ENCODE results near the gene PRRX2. TPM values are rescaled to one million over a fixed set of nuclear protein-coding genes. Genes with fewer than 3 reads are reported as not detected.
A peak's percentile ranks its signal among the peaks of the same experiment; 100 is the strongest.
"Not testable (repeated sequence)": the region's sequence is repeated elsewhere in the genome, so short reads cannot be mapped to it uniquely, and the experiment has no call there.

Gene PRRX2
- total RNA-seq, 1 experiment from 2014 or later: 0.29 TPM

DNA sequence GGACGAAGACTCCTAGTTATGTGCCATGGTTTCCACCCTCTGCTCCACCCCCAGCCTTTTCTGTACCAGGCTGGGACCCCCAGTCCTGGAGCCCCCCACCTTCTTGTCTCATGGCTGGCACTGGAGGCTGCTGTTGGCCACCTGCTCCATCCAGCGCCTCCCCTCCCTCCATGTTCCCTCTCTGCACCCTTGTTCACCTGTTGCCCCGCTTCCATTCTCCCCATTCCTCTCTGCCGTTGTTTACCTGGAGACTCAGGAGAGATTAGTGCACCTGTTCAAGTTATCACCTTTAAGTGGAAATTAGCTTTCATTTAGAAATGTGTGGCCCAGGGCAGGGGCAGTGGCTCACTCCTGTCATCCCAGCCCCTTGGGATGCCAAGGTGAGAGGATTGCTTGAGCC lies 32.2 kb upstream of the PRRX2 start:
- no peak for DNase-seq (ENCODE audit: low read depth, low spot score)
- in situ Hi-C loops (cut with HindIII; ENCODE audit: low pct_unique_long_range_greater_than_20kb, low sequenced_read_pairs): loop anchor here (10.0 kb wide), 1 partner anchor 498 kb away; no protein-coding TSS in a partner anchor

DNA sequence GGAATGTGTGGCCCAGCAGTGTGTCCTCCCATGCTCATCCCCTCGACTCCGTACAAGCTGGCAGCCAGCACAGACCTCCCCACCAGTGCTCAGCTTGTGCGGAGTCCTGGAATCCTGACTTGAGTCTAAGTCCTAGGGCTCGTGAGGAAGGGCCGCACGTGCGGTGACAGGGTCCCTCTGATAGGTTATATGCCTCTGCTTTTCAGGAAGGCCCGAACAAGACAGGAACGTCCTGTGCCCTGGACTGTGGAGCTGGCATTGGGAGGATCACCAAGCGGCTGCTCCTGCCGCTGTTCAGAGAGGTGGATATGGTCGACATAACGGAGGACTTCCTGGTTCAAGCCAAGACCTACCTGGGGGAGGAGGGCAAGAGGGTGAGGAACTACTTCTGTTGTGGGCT lies 31.6 kb upstream of the PRRX2 start:
- in situ Hi-C loops (cut with HindIII; ENCODE audit: low pct_unique_long_range_greater_than_20kb, low sequenced_read_pairs): loop anchor here (10.0 kb wide), 1 partner anchor 499 kb away; no protein-coding TSS in a partner anchor
- DNase-seq (ENCODE audit: low read depth, low spot score): no peak

DNA sequence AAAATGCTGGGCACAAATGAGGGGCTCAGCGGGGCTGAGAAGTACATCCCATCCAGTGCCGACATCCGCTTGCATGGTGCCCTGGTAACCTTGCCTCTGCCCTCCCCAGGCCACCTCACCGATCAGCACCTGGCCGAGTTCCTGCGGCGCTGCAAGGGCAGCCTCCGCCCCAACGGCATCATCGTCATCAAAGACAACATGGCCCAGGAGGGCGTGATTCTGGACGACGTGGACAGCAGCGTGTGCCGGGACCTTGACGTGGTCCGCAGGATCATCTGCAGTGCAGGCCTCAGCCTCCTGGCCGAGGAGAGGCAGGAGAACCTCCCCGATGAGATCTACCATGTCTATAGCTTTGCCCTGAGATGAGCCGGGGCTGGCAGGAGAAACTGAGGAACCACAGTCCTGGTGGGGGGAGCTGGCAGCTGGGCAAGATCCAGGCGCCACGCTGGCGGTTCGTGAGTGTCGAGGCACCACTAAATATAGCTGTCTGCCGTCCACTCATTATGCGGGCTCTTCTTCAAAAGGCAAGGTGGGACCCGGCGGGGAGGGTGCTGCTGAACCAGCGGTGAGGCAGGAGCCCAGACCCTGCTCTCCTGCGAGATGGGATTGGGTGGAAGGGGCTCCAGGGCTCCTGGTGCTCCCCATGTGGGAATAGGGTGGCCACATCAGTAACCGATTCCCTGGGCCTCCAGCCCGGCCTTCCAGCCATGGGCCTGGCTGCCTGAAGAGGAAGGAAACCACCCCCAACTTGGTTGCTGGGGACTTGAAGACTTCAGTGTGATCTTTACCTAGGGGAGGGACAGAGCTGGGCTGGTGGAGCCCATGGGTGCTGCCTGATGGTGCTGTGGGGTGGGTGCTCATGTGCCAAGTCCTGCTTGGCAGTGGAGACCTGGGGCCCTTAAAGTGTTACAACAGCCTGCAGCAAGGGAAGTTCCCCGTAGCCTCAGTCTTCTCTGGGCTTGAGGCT lies 30.1 kb upstream of the PRRX2 start:
- in situ Hi-C loops (cut with HindIII; ENCODE audit: low pct_unique_long_range_greater_than_20kb, low sequenced_read_pairs): loop anchor here (10.0 kb wide), 1 partner anchor 501 kb away; no protein-coding TSS in a partner anchor
- no peak for DNase-seq (ENCODE audit: low read depth, low spot score)

GRCh38 chr9:129636343-129636742 lies 29.1 kb upstream of the PRRX2 start:
- in situ Hi-C loops (cut with HindIII; ENCODE audit: low pct_unique_long_range_greater_than_20kb, low sequenced_read_pairs): loop anchor here (10.0 kb wide), 1 partner anchor 502 kb away; no protein-coding TSS in a partner anchor
- DNase-seq (ENCODE audit: low read depth, low spot score): not testable (repeated sequence)

DNA sequence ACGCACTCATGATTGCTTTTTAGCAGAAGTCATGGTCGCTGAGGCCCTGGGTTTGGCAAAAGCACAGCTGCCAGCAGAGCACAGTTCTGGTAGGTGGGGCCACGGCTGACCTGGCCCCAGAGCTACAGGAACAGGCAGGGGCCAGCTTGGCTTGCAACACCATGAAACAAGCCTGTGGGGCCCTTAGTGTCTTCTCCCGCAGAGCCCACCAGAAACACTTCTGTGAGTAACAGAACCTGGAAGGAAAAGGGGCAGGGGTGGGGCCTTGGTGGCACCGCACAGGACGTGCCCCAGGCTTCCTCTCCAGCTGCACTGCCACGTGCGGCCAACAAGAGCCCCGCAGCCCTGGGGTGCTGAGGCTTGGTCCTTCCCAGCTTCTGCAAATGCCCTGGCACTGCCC lies 28.3 kb upstream of the PRRX2 start:
- in situ Hi-C loops (cut with HindIII; ENCODE audit: low pct_unique_long_range_greater_than_20kb, low sequenced_read_pairs): loop anchor here (10.0 kb wide), 1 partner anchor 502 kb away; no protein-coding TSS in a partner anchor
- no peak for DNase-seq (ENCODE audit: low read depth, low spot score)

GRCh38 chr9:129637673-129638439 lies 27.6 kb upstream of the PRRX2 start:
- in situ Hi-C loops (cut with HindIII; ENCODE audit: low pct_unique_long_range_greater_than_20kb, low sequenced_read_pairs): loop anchor here (10.0 kb wide), 1 partner anchor 503 kb away; no protein-coding TSS in a partner anchor

DNA sequence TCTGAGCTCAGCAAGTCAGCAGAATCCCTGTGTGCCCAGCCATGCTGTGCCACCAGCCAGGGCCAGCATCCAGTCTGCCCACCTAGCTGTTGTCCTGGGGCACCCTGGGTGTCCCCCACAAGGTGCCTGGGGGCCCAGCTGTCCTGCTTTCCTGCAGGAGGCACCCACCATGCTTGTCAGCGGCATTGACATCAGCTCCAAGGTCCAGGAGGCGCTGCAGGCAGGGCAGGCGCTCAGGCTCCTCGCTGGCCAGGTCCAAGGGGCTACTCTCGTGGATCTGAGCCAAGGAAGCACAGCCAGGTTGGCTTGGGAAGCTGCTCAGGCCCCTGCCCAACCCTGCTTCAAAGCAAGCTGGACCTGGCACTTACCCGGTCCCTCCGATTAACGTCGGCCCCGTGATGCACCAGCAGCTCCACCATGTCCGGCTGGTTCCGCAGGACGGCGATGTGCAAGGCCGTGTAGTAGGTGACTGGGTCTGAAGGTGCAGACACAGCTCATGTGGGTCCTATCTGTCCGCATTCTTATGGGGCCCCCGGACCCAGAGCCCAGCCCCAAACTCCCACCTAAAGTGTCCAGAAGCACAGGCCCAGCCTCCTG lies 26.3 kb upstream of the PRRX2 start:
- in situ Hi-C loops (cut with HindIII; ENCODE audit: low pct_unique_long_range_greater_than_20kb, low sequenced_read_pairs): loop anchor here (10.0 kb wide), 1 partner anchor 504 kb away; no protein-coding TSS in a partner anchor

More at GRCh38 chr9:129637673-129638439, 27.6 kb upstream of the PRRX2 start:
- no peak for DNase-seq (ENCODE audit: low read depth, low spot score)

DNA sequence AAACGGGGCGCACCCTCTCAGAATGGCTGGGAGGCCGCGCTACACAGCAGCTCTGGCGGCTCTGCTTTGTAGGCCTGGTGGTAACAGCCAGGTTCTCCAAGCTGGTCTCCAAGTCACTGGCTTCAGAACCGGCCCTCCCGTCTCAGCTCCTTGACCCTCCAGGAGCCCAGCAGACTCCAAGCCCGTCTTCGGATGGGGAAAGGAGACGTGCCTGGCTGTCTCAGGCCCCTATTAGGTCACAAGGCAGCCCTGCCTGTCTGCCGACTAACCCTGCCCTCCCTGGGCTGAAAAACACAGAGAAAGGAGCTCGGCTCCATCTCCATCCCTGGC lies 25.7 kb upstream of the PRRX2 start:
- in situ Hi-C loops (cut with HindIII; ENCODE audit: low pct_unique_long_range_greater_than_20kb, low sequenced_read_pairs): loop anchor here (10.0 kb wide), 1 partner anchor 505 kb away; no protein-coding TSS in a partner anchor
- no peak for DNase-seq (ENCODE audit: low read depth, low spot score)

More for the DNA sequence above, 26.3 kb upstream of the PRRX2 start:
- DNase-seq (ENCODE audit: low read depth, low spot score): no peak

- DNase-seq (ENCODE audit: low read depth, low spot score): peak; percentile 56
- in situ Hi-C loops (cut with HindIII; ENCODE audit: low pct_unique_long_range_greater_than_20kb, low sequenced_read_pairs): no loop called here
These were observed 25.2 kb upstream of the PRRX2 start for GRCh38 chr9:129640086-129640870.

- DNase-seq (ENCODE audit: low read depth, low spot score): no peak
- in situ Hi-C loops (cut with HindIII; ENCODE audit: low pct_unique_long_range_greater_than_20kb, low sequenced_read_pairs): no loop called here
These were observed 24.3 kb upstream of the PRRX2 start for GRCh38 chr9:129640871-129641749.

DNA sequence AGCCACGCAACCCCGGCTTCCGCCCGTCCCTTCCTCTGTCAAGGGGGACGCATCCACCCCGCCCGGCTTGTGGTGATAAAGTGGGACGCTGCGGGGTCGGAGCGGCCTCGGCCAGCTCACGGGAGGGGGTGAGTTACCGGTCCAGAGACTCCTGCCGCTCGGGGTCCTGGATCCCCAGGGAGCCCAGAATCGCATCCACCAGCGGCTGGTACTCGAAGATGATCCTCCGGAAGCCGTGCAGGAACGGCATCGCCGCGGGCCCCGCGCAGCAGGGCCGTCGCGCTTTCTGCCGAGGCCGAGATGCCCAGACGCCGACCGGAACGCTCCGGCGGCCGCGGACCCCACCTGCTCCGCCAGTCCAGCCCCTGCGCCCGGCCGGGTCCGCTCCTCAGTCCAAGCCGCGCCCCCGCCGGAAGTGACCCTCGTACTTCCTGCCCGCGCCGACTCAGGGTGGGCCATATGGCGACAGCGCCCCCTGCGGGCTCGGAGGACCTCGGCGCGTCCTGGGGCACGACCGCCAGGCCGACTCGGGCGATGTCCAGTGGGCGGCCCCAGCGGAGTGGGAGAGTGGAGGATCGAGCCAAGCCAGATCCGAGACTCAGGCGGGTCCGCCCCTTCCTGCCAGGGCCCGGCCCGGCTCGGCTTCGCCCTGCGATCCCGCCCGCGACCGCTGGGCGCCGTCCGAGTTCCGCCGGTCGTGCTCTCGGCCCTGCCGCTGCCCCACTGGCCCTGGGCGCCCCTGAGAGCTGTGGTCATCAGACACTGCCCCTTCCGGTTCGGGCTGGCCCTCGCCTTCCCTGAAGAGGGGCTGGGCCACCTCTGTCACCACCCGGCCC lies 23.5 kb upstream of the PRRX2 start, which contains the start of gene ASB6:
TSS of gene ASB6 (minus strand) at position 402 of the 836 bp plus-strand sequence. CDS start at position 250, 152 bp downstream.
- DNase-seq (ENCODE audit: low read depth, low spot score): peak; percentile 96
- in situ Hi-C loops (cut with HindIII; ENCODE audit: low pct_unique_long_range_greater_than_20kb, low sequenced_read_pairs): no loop called here

GRCh38 chr9:129643706-129644105 lies 21.7 kb upstream of the PRRX2 start:
- DNase-seq (ENCODE audit: low read depth, low spot score): no peak
- in situ Hi-C loops (cut with HindIII; ENCODE audit: low pct_unique_long_range_greater_than_20kb, low sequenced_read_pairs): no loop called here

- DNase-seq (ENCODE audit: low read depth, low spot score): no peak
- in situ Hi-C loops (cut with HindIII; ENCODE audit: low pct_unique_long_range_greater_than_20kb, low sequenced_read_pairs): no loop called here
These were observed 21.1 kb upstream of the PRRX2 start for GRCh38 chr9:129644365-129644764.

GRCh38 chr9:129644902-129645301 lies 20.5 kb upstream of the PRRX2 start:
- DNase-seq (ENCODE audit: low read depth, low spot score): no peak
- in situ Hi-C loops (cut with HindIII; ENCODE audit: low pct_unique_long_range_greater_than_20kb, low sequenced_read_pairs): no loop called here

GRCh38 chr9:129646252-129646651 lies 19.2 kb upstream of the PRRX2 start:
- in situ Hi-C loops (cut with HindIII; ENCODE audit: low pct_unique_long_range_greater_than_20kb, low sequenced_read_pairs): no loop called here
- DNase-seq (ENCODE audit: low read depth, low spot score): no peak

Data from SK-MEL-5 (cell line).